ENCODE measurements around the gene NR3C1. TPM values are rescaled to one million over a fixed set of nuclear protein-coding genes. Genes with fewer than 3 reads are reported as not detected.

Gene NR3C1
- total RNA-seq, 2 experiments from 2014 or later, result 52.7 to 55.6 TPM

DNA sequence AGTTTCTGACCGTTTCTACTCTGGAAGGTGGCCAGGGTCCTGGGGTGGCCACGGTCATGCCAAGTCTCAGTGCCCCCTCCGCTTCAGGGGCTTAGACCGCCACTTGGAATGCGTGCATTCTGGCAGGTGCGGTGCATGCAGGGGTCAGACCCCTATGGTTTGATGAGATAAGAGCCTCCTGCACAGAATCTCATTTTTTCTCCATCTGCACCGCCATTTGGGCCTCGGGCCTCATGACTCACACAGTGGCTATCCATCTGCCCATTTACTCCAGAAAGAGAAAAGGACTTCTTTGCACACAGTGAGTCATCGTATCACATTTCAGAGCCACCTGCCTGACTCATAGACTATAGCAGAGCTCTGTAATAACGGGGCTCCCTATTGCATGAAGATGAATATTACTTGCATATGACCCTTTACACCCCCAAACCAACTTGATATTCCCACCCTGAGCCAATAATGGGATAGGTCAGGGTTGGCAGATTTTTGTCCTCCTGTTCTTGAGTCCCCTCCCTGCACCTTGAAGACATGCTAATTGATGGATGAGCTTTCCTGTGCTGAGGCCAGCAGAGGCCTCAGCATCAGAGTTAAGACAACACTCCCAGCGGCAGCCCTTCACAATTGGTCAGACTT lies 157.4 kb downstream of the NR3C1 start:
- intact Hi-C loops (cut with micrococcal nuclease), result no loop called here
- no peaks in the 10 kb centered on the region for H3K36me3 Mint-ChIP-seq (ENCODE audit: low read depth)
- no peak overlapping the region for H3K4me3 Mint-ChIP-seq
- no peaks in the 10 kb centered on the region for H3K9me3 Mint-ChIP-seq
- no peak overlapping the region for H3K27ac Mint-ChIP-seq
- no peaks in the 10 kb centered on the region for H3K4me1 Mint-ChIP-seq (ENCODE audit: low read depth)
- ATAC-seq, result no peak
- no peak for DNase-seq
- no peaks in the 10 kb centered on the region for H3K27me3 Mint-ChIP-seq
- ChIA-PET POLR2A (no interaction called here), CTCF (no interaction called here)
- TF ChIP-seq, protein P1, sequence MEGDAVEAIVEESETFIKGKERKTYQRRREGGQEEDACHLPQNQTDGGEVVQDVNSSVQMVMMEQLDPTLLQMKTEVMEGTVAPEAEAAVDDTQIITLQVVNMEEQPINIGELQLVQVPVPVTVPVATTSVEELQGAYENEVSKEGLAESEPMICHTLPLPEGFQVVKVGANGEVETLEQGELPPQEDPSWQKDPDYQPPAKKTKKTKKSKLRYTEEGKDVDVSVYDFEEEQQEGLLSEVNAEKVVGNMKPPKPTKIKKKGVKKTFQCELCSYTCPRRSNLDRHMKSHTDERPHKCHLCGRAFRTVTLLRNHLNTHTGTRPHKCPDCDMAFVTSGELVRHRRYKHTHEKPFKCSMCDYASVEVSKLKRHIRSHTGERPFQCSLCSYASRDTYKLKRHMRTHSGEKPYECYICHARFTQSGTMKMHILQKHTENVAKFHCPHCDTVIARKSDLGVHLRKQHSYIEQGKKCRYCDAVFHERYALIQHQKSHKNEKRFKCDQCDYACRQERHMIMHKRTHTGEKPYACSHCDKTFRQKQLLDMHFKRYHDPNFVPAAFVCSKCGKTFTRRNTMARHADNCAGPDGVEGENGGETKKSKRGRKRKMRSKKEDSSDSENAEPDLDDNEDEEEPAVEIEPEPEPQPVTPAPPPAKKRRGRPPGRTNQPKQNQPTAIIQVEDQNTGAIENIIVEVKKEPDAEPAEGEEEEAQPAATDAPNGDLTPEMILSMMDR (IDR thresholded peaks at IDR 0.05), result no peak

DNA sequence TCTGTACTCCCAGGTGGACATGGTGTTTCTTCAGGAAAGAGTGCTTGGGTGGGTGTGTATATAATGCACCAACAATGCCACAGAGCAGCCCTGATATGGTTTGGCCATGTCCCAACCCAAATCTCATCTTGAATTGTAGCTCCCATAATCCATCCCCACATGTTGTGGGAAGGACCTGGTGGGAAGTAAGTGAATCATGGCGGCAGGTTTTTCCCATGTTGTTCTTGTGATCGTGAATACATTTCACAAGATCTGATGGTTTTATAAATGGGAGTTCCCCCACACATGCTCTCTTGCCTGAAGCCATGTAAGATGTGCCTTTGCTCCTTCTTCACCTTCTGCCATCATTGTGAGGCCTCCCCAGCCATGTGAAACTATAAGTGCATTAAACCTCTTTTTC lies 158.5 kb downstream of the NR3C1 start:
- DNase-seq, result no peak
- Mint-ChIP-seq H3K4me3 (no peak overlapping the region), H3K9me3 (no peaks in the 10 kb centered on the region), H3K27me3 (no peaks in the 10 kb centered on the region), H3K4me1 (ENCODE audit: low read depth) (no peaks in the 10 kb centered on the region), H3K27ac (no peak overlapping the region), H3K36me3 (ENCODE audit: low read depth) (no peaks in the 10 kb centered on the region)
- ChIA-PET CTCF (no interaction called here), POLR2A (no interaction called here)
- intact Hi-C loops (cut with micrococcal nuclease), result no loop called here
- no peak for ATAC-seq
- TF ChIP-seq, protein P1 (IDR thresholded peaks at IDR 0.05), result no peak

DNA sequence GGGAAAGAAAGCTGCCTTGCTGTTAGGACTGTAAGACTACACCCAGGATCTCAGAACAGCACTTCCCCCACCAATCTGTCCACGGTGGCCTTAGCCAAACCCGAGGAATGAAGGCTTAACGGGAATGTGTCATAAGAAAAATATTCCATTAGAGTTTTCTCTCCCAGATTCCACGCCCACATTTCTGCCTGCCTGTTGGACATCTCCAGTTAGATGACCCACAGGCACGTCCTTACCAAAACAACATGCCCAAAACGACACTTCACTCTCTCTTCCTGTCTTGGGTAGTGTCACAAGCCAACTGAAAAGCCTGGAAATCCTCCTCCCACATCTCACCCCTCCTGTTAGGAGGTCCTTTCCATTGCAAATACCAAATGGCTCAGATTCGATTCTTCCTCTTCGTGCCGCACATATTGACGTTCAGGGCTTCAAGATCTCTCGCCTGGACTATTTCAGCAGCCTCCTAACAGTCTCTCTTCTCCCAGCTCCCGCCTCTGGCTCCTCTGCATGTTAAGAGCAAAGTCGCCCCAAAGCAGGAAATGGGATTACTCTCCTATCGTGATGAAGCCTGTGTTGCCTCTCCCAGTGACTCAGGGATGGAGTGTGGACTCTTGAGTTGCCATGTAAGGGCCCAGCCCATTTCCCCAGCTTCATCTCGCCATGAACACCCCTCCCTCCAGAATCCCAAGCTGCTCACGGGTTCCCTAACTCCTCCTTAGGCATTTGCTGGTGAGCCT lies 159.3 kb downstream of the NR3C1 start:
- intact Hi-C loops (cut with micrococcal nuclease), result no loop called here
- H3K27me3 Mint-ChIP-seq, result no peaks in the 10 kb centered on the region
- ATAC-seq (no peak), DNase-seq (no peak)
- H3K9me3 Mint-ChIP-seq, result no peaks in the 10 kb centered on the region
- TF ChIP-seq, protein P1 (IDR thresholded peaks at IDR 0.05), result no peak
- H3K27ac Mint-ChIP-seq, result no peak overlapping the region
- ChIA-PET POLR2A (no interaction called here), CTCF (no interaction called here)
- no peaks in the 10 kb centered on the region for H3K36me3 Mint-ChIP-seq (ENCODE audit: low read depth)
- H3K4me1 Mint-ChIP-seq (ENCODE audit: low read depth), result no peaks in the 10 kb centered on the region
- H3K4me3 Mint-ChIP-seq, result no peak overlapping the region

DNA sequence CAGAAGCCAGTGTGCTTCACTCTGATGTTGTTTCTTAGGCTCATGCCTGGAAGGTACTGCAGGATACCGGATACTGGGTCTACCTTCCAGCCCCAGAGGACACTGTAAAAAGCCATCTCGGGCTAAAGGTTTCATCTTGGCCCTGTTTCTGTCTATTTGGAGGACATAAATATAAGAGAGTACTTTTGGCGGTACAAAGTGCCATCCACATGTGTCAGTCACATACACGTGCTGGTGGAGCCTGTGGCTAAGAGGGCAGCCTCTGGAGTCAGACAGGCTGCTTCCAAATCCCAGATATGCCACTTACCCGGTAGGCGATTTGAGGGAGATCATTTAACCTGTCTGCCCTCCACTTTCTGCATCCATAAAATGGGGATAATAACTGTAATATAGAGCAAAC lies 160.4 kb downstream of the NR3C1 start:
- H3K9me3 Mint-ChIP-seq, result no peaks in the 10 kb centered on the region
- TF ChIP-seq, protein P1 (IDR thresholded peaks at IDR 0.05), result no peak
- H3K4me1 Mint-ChIP-seq (ENCODE audit: low read depth), result no peaks in the 10 kb centered on the region
- H3K4me3 Mint-ChIP-seq, result no peak overlapping the region
- ChIA-PET POLR2A (no interaction called here), CTCF (no interaction called here)
- no peak for DNase-seq
- no peaks in the 10 kb centered on the region for H3K36me3 Mint-ChIP-seq (ENCODE audit: low read depth)
- H3K27me3 Mint-ChIP-seq, result no peaks in the 10 kb centered on the region
- H3K27ac Mint-ChIP-seq, result no peak overlapping the region
- intact Hi-C loops (cut with micrococcal nuclease), result no loop called here
- ATAC-seq, result no peak

DNA sequence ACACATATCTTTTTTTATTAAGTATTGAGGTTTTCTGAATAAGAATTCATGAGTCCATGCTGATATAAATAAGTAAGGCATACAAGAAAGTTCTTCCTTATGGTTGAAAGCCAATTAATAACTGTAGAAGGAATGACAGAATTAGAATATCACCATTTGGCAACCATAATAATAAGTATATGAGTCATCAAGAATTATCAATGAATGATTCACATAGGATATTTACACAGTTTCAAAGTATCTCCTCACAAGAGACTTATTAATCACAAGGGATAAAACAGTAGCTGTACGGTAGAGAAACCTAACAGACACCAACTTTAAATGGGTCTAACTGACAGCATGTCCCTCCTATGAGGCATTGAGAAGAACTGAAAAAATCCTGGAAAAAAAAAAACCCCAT lies 161.6 kb downstream of the NR3C1 start:
- Mint-ChIP-seq H3K27me3 (no peaks in the 10 kb centered on the region), H3K36me3 (ENCODE audit: low read depth) (no peaks in the 10 kb centered on the region), H3K27ac (no peak overlapping the region), H3K9me3 (no peaks in the 10 kb centered on the region), H3K4me1 (ENCODE audit: low read depth) (no peaks in the 10 kb centered on the region), H3K4me3 (no peak overlapping the region)
- intact Hi-C loops (cut with micrococcal nuclease), result no loop called here
- ChIA-PET CTCF (no interaction called here), POLR2A (no interaction called here)
- no peak for DNase-seq
- ATAC-seq, result no peak
- TF ChIP-seq, protein P1 (IDR thresholded peaks at IDR 0.05), result no peak
